Caco-2 (cell line): ENCODE results near the gene PRC1. TPM values are rescaled to one million over a fixed set of nuclear protein-coding genes. Genes with fewer than 3 reads are reported as not detected.

Experiments used
- BruUV-seq: library from RNA; stranded (reverse); fragments of 400-500 nt; replicated peaks from 2 replicates; lab custom pipeline; 2021; lab: Mats Ljungman, UMichigan
- CTCF ChIA-PET: fragments of 300-600 bp; sonication (Branson Sonifier 250); formaldehyde crosslinking; loops from one replicate; lab custom pipeline; 2022; ENCODE audit warnings: antibody characterized with exemption; lab: Charles Lee
- POLR2A ChIA-PET: fragments of 300-600 bp; sonication (Branson Sonifier 250); formaldehyde crosslinking; loops from one replicate; lab custom pipeline; 2022; ENCODE audit warnings: antibody characterized with exemption; lab: Charles Lee
- DNase-seq, 2 experiments: peaks; one replicate each; pipeline versions ENCODE4 v3.0.0 to v3.0.0-alpha.2; 2020 to 2022
- H3K27me3 ChIP-seq: replicated peaks from 2 replicates; pipeline ENCODE4 v1.6.0; 2011; ENCODE audit warnings: low read length; ENCODE audit not compliant: control insufficient read depth, insufficient read depth
- H3K36me3 ChIP-seq: 2 replicates; pipeline ENCODE4 v1.5.1; 2011; ENCODE audit warnings: low read length; ENCODE audit not compliant: control insufficient read depth, insufficient read depth
- H3K4me1 ChIP-seq: fragments of 250-450 bp; sonication (Bioruptor Pico); 2 replicates; pipeline ENCODE4 v1.5.1; 2020; ENCODE audit warnings: mild to moderate bottlenecking
- H3K4me3 ChIP-seq: 2 replicates; pipeline ENCODE4 v1.5.1; 2011; ENCODE audit warnings: low read depth, mild to moderate bottlenecking, control low read depth, low read length
- H3K9me3 ChIP-seq: fragments of 250-450 bp; sonication (Bioruptor Pico); 2 replicates; pipeline ENCODE4 v1.5.1; 2020; ENCODE audit warnings: mild to moderate bottlenecking, moderate library complexity
- H3K27ac Mint-ChIP-seq: one replicate; pipeline ENCODE4 v1.8.0; 2022; ENCODE audit warnings: mixed read lengths; ENCODE audit not compliant: unreplicated experiment
- H3K27me3 Mint-ChIP-seq: one replicate; pipeline ENCODE4 v1.8.0; 2022; ENCODE audit warnings: mixed read lengths; ENCODE audit not compliant: insufficient read depth, unreplicated experiment
- H3K36me3 Mint-ChIP-seq: one replicate; pipeline ENCODE4 v1.8.0; 2022; ENCODE audit warnings: mild to moderate bottlenecking, mixed read lengths; ENCODE audit not compliant: insufficient read depth, unreplicated experiment
- H3K4me1 Mint-ChIP-seq: one replicate; pipeline ENCODE4 v1.8.0; 2022; ENCODE audit warnings: low read depth, mixed read lengths; ENCODE audit not compliant: unreplicated experiment
- H3K4me3 Mint-ChIP-seq: one replicate; pipeline ENCODE4 v1.8.0; 2022; ENCODE audit warnings: mild to moderate bottlenecking, moderate library complexity, mixed read lengths; ENCODE audit not compliant: unreplicated experiment
- H3K9me3 Mint-ChIP-seq: one replicate; pipeline ENCODE4 v1.8.0; 2022; ENCODE audit warnings: mixed read lengths; ENCODE audit not compliant: unreplicated experiment
- intact Hi-C: fragments of 100-400 bp; cut with micrococcal nuclease; formaldehyde crosslinking; loops from one replicate; pipeline ENCODE4 v1.10.0; 2022; ENCODE audit not compliant: unreplicated experiment
- total RNA-seq: library from RNA; stranded (reverse); gene quantifications from 2 replicates; pipeline ENCODE4 v1.2.3, GENCODE V29; 2022
- TF ChIP-seq, protein P1 (sequence below), 2 experiments: fragments of 200-600 bp in 1 of 2; IDR thresholded peaks; 1 replicate in 1 of 2; 2 replicates in 1 of 2; pipeline versions ENCODE4 v1.5.1 to v1.8.0; 2011 to 2022; ENCODE audit warnings: antibody characterized with exemption in 1 of 2, control low read depth in 1 of 2, inconsistent platforms in 1 of 2, low read depth in 1 of 2, low read length in 1 of 2, mild to moderate bottlenecking in 1 of 2, moderate library complexity in 1 of 2; ENCODE audit not compliant: insufficient read depth in 1 of 2, severe bottlenecking in 1 of 2, unreplicated experiment in 1 of 2

The PRC1 gene
- total RNA-seq, 1 experiment from 2014 or later, result 145 TPM

DNA sequence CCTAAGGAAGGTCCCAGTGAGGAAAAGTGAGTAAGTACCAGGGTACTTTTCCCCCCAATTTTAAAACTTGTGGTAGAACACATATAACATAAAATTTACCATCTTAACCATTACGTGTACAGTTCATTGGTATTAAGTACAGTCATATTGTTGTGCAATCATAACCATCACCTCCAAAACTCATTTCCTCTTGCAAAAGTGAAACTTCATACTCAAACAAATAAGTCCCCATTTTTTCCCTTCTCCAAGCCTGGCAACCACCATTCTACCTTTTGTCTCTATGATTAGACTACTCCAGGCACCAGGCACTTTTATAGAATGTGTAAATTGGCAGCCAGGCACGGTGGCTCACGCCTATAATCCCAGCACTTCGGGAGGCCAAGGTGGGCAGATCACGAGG is 12.2 kb downstream of the PRC1 start:
- Histone ChIP-seq H3K4me1 (no peaks in the 10 kb centered on the region), H3K9me3 (no peaks in the 10 kb centered on the region), H3K27me3 (no peaks in the 10 kb centered on the region), H3K4me3 (no peak overlapping the region), H3K36me3 (peaks cover 2% of the 10 kb centered on the region)
- Mint-ChIP-seq H3K4me1 (no peaks in the 10 kb centered on the region), H3K36me3 (peaks cover 73% of the 10 kb centered on the region), H3K4me3 (no peak overlapping the region), H3K27ac (no peak overlapping the region), H3K9me3 (no peaks in the 10 kb centered on the region), H3K27me3 (no peaks in the 10 kb centered on the region)
- no peak for DNase-seq
- TF ChIP-seq, protein P1, sequence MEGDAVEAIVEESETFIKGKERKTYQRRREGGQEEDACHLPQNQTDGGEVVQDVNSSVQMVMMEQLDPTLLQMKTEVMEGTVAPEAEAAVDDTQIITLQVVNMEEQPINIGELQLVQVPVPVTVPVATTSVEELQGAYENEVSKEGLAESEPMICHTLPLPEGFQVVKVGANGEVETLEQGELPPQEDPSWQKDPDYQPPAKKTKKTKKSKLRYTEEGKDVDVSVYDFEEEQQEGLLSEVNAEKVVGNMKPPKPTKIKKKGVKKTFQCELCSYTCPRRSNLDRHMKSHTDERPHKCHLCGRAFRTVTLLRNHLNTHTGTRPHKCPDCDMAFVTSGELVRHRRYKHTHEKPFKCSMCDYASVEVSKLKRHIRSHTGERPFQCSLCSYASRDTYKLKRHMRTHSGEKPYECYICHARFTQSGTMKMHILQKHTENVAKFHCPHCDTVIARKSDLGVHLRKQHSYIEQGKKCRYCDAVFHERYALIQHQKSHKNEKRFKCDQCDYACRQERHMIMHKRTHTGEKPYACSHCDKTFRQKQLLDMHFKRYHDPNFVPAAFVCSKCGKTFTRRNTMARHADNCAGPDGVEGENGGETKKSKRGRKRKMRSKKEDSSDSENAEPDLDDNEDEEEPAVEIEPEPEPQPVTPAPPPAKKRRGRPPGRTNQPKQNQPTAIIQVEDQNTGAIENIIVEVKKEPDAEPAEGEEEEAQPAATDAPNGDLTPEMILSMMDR (IDR thresholded peaks at IDR 0.05; ENCODE audit: insufficient read depth in 1 of 2, low read depth in 1 of 2, low read length in 1 of 2, severe bottlenecking in 1 of 2, unreplicated experiment in 1 of 2), result no peak
- ChIA-PET CTCF (no interaction called here), POLR2A (no interaction called here)
- intact Hi-C loops, result no loop called here
- BruUV-seq, result no TSS peak

DNA sequence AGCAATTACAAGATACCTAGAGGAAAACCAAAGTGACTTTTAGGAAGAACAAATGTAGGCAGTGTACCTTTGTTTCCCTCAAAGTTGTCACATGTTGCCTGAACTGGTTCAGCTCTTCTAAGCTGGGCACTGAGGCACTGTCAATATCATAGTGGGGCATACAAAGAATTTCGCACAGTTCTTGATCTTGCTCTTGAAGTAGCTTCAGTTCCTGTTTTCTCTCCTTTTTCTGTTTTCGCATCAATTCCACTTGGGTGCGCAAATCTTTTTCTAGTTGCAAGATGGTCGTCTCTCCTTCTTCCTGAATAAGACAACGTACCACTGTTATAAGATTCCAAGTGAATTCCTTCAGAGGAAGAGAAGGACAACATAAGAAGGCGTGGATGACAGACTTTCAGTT is 12.7 kb downstream of the PRC1 start:
- intact Hi-C loops, result no loop called here
- H3K36me3 ChIP-seq, result peaks cover 2% of the 10 kb centered on the region
- no peaks in the 10 kb centered on the region for H3K27me3 ChIP-seq
- no peaks in the 10 kb centered on the region for H3K9me3 Mint-ChIP-seq
- ChIA-PET CTCF (no interaction called here), POLR2A (no interaction called here)
- H3K4me3 Mint-ChIP-seq, result no peak overlapping the region
- H3K36me3 Mint-ChIP-seq, result peaks cover 73% of the 10 kb centered on the region
- DNase-seq, result no peak
- no TSS peak for BruUV-seq
- TF ChIP-seq, protein P1 (IDR thresholded peaks at IDR 0.05; ENCODE audit: insufficient read depth in 1 of 2, low read depth in 1 of 2, low read length in 1 of 2, severe bottlenecking in 1 of 2, unreplicated experiment in 1 of 2), result no peak
- H3K4me3 ChIP-seq, result no peak overlapping the region
- no peak overlapping the region for H3K27ac Mint-ChIP-seq
- H3K4me1 ChIP-seq, result no peaks in the 10 kb centered on the region
- no peaks in the 10 kb centered on the region for H3K27me3 Mint-ChIP-seq
- H3K4me1 Mint-ChIP-seq, result no peaks in the 10 kb centered on the region
- no peaks in the 10 kb centered on the region for H3K9me3 ChIP-seq

DNA sequence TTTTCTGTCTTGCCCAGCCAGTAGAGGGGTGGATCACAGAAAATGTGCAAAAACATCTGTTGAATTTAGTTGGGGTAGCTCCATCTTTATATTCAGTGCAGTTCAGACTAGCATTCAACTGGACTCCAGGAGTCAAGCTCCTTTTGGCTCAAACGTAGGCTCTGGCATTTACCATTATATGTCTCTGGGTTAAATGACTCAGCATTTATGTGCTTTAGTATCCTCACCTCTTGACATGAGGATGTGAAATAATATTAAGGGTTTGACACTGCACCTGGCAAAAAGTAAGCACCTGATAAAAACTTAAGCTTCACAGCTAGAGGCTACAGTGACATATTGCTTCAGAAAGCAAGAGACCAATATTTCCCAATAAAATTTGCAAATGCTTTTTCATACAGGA is 14.8 kb downstream of the PRC1 start:
- ChIA-PET POLR2A (no interaction called here), CTCF (interaction anchor here (0.7 kb wide), 1 partner anchor 48 kb away, joined by 3 read pairs; no protein-coding TSS in a partner anchor)
- intact Hi-C loops, result no loop called here
- Mint-ChIP-seq H3K4me1 (no peaks in the 10 kb centered on the region), H3K9me3 (no peaks in the 10 kb centered on the region), H3K4me3 (no peak overlapping the region), H3K27me3 (no peaks in the 10 kb centered on the region), H3K36me3 (peaks cover 87% of the 10 kb centered on the region), H3K27ac (no peak overlapping the region)
- TF ChIP-seq, protein P1 (IDR thresholded peaks at IDR 0.05; ENCODE audit: insufficient read depth in 1 of 2, low read depth in 1 of 2, low read length in 1 of 2, severe bottlenecking in 1 of 2, unreplicated experiment in 1 of 2), result no peak
- Histone ChIP-seq H3K4me3 (no peak overlapping the region), H3K27me3 (no peaks in the 10 kb centered on the region), H3K4me1 (no peaks in the 10 kb centered on the region), H3K36me3 (peaks cover 2% of the 10 kb centered on the region), H3K9me3 (no peaks in the 10 kb centered on the region)
- DNase-seq, result no peak
- no TSS peak for BruUV-seq
